ENCODE results near the gene PLA2G4A. TPM values are rescaled to one million over a fixed set of nuclear protein-coding genes. Genes with fewer than 3 reads are reported as not detected.

Gene PLA2G4A
- total and polyA plus RNA-seq, 2 experiments from 2014 or later: 1.1 to 3.8 TPM

- TF ChIP-seq EZH2phosphoT487 (IDR thresholded peaks at IDR 0.05; ENCODE audit: unreplicated experiment): no peak
- no peak for TF ChIP-seq ZNF331 (CRISPR knock-in tag; IDR thresholded peaks at IDR 0.05; ENCODE audit: low read depth)
- TF ChIP-seq REST (IDR thresholded peaks at IDR 0.05; ENCODE audit: unreplicated experiment): no peak
- no peak for TF ChIP-seq JUNB (IDR thresholded peaks at IDR 0.05; ENCODE audit: unreplicated experiment)
- no peak for TF ChIP-seq CREB1 (CRISPR knock-in tag; IDR thresholded peaks at IDR 0.05; ENCODE audit: low read depth)
Measured at GRCh38 chr1:187027253-187027652, 198.5 kb downstream of the PLA2G4A start (continued).

- H3K9me2 ChIP-seq (ENCODE audit: insufficient read depth): peaks cover 8% of the 10 kb centered on the region; the same call in 1 of the 2 replicates
- no peak overlapping the region for H3K4me3 ChIP-seq
- H3K4me3 Mint-ChIP-seq: no peak overlapping the region
- H3K36me3 ChIP-seq (ENCODE audit: insufficient read depth): no peaks in the 10 kb centered on the region
- H3K27ac Mint-ChIP-seq: no peak overlapping the region
- H3K27me3 Mint-ChIP-seq (ENCODE audit: insufficient read depth, low read depth, poor library complexity): no peaks in the 10 kb centered on the region
- H3F3A ChIP-seq (replicated peaks; ENCODE audit: low read depth): no peaks in the 10 kb centered on the region
- no peaks in the 10 kb centered on the region for H3K79me2 ChIP-seq (replicated peaks; ENCODE audit: insufficient read depth)
- DNase-seq (ENCODE audit: low spot score): no peak
- H3K9me3 Mint-ChIP-seq: peaks cover 10% of the 10 kb centered on the region
- H3K27ac ChIP-seq (ENCODE audit: low read depth): no peak overlapping the region
- no peaks in the 10 kb centered on the region for H3K4me1 ChIP-seq (ENCODE audit: insufficient read depth)
- H3K4me2 ChIP-seq: no peak overlapping the region
- TF ChIP-seq JUNB (IDR thresholded peaks at IDR 0.05; ENCODE audit: unreplicated experiment) (no peak), EZH2 (IDR thresholded peaks at IDR 0.05; ENCODE audit: low read depth, unreplicated experiment) (no peak), POLR2AphosphoS5 (IDR thresholded peaks at IDR 0.05; ENCODE audit: low read depth) (no peak), ZNF462 (CRISPR knock-in tag; IDR thresholded peaks at IDR 0.05) (no peak), STAT1 (IDR thresholded peaks at IDR 0.05; ENCODE audit: unreplicated experiment) (no peak), EZH2phosphoT487 (IDR thresholded peaks at IDR 0.05; ENCODE audit: unreplicated experiment) (no peak), CREB1 (CRISPR knock-in tag; IDR thresholded peaks at IDR 0.05; ENCODE audit: low read depth) (no peak), ZNF331 (CRISPR knock-in tag; IDR thresholded peaks at IDR 0.05; ENCODE audit: low read depth) (no peak), ETS1 (IDR thresholded peaks at IDR 0.05) (no peak), ZNF114 (CRISPR knock-in tag; IDR thresholded peaks at IDR 0.05) (no peak), CTCF (conservative IDR thresholded peaks at IDR 0.05; ENCODE audit: low read depth in 2 of 2) (no peak)
- H3K36me3 Mint-ChIP-seq (ENCODE audit: low read depth): peaks cover 3% of the 10 kb centered on the region; the same call in 1 of the 3 replicates
- no peak overlapping the region for H2AFZ ChIP-seq
- H4K20me1 ChIP-seq (replicated peaks; ENCODE audit: insufficient read depth): no peaks in the 10 kb centered on the region
- H3K4me1 Mint-ChIP-seq: no peaks in the 10 kb centered on the region; the same call in 2 of the 3 replicates
- H3K27me3 ChIP-seq (ENCODE audit: insufficient read depth): no peaks in the 10 kb centered on the region
- no peak for ATAC-seq
Measured at GRCh38 chr1:187032316-187032981, 203.7 kb downstream of the PLA2G4A start.
